ENCODE results near the gene SPRY2. TPM values are rescaled to one million over a fixed set of nuclear protein-coding genes. Genes with fewer than 3 reads are reported as not detected.

Gene SPRY2
- total RNA-seq, 1 donor from 2014 or later = 43.2 TPM

DNA sequence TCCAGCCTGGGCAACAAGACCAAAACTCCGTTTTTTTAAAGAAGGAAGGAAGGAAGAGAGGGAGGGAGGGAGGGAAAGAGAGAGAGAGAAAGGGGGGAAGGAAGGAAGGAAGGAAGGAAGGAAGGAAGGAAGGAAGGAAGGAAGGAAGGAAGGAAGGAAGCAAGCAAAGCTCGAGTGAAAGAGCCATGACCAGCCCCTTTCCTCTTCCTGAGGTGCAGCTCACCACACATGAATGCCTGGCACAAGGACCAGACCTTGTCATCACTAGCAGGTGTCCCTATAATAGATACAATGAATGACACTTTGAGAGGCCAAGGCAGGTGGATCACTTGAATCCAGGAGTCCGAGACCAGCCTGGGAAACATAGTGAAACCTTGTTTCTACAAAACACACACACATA is 31.0 kb downstream of the SPRY2 start:
- Histone ChIP-seq H3K27ac (no peak overlapping the region), H3K4me1 (peaks cover 4% of the 10 kb centered on the region), H3K4me3 (no peak overlapping the region), H3K9me3 (no peaks in the 10 kb centered on the region), H3K27me3 (no peaks in the 10 kb centered on the region), H3K36me3 (no peaks in the 10 kb centered on the region)
- intact Hi-C loops (cut with DNase I) = no loop called here
- no peak for DNase-seq (ENCODE audit: extremely low spot score in 2 of 2)
- TF ChIP-seq POLR2AphosphoS5 (IDR thresholded peaks at IDR 0.05; ENCODE audit: insufficient read depth in 1 of 2, low read depth in 1 of 2) (no peak), POLR2A (IDR thresholded peaks at IDR 0.05) (no peak)
- TF ChIP-seq, protein P1, sequence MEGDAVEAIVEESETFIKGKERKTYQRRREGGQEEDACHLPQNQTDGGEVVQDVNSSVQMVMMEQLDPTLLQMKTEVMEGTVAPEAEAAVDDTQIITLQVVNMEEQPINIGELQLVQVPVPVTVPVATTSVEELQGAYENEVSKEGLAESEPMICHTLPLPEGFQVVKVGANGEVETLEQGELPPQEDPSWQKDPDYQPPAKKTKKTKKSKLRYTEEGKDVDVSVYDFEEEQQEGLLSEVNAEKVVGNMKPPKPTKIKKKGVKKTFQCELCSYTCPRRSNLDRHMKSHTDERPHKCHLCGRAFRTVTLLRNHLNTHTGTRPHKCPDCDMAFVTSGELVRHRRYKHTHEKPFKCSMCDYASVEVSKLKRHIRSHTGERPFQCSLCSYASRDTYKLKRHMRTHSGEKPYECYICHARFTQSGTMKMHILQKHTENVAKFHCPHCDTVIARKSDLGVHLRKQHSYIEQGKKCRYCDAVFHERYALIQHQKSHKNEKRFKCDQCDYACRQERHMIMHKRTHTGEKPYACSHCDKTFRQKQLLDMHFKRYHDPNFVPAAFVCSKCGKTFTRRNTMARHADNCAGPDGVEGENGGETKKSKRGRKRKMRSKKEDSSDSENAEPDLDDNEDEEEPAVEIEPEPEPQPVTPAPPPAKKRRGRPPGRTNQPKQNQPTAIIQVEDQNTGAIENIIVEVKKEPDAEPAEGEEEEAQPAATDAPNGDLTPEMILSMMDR (IDR thresholded peaks at IDR 0.05) = no peak

DNA sequence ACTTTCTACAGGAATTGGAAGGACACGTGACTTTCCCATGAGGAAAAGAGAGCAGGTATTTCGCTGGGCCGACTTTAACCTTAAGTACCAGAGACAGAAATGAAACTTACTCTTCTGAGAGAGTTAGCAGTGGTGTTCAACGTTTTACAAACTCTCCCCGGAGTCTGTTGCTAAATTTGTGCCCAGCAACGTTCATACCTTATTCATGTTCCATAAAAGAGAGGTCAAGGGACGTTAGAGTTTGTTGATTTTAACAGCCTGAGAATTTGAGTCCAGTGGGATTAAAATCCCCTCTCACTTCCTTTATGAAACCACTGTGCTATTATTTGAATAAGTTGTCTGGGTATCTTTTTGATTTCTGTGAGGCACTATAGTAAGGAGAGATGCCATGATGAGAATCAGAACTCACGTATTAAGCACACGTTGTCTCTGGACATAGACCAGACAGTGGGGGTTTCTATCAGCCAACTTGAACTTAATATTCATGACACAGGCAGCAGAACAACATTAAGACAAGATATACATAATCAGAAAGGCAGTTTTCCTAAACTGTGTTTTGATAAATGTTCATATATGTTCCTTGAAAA is 33.4 kb downstream of the SPRY2 start:
- Histone ChIP-seq H3K27me3 (no peaks in the 10 kb centered on the region), H3K36me3 (no peaks in the 10 kb centered on the region), H3K4me1 (peaks cover 4% of the 10 kb centered on the region), H3K9me3 (no peaks in the 10 kb centered on the region), H3K4me3 (no peak overlapping the region), H3K27ac (no peak overlapping the region)
- DNase-seq (ENCODE audit: extremely low spot score in 2 of 2) = no peak
- TF ChIP-seq POLR2AphosphoS5 (IDR thresholded peaks at IDR 0.05; ENCODE audit: insufficient read depth in 1 of 2, low read depth in 1 of 2) (no peak), POLR2A (IDR thresholded peaks at IDR 0.05) (no peak)
- TF ChIP-seq, protein P1 (IDR thresholded peaks at IDR 0.05) = no peak
- intact Hi-C loops (cut with DNase I) = no loop called here

DNA sequence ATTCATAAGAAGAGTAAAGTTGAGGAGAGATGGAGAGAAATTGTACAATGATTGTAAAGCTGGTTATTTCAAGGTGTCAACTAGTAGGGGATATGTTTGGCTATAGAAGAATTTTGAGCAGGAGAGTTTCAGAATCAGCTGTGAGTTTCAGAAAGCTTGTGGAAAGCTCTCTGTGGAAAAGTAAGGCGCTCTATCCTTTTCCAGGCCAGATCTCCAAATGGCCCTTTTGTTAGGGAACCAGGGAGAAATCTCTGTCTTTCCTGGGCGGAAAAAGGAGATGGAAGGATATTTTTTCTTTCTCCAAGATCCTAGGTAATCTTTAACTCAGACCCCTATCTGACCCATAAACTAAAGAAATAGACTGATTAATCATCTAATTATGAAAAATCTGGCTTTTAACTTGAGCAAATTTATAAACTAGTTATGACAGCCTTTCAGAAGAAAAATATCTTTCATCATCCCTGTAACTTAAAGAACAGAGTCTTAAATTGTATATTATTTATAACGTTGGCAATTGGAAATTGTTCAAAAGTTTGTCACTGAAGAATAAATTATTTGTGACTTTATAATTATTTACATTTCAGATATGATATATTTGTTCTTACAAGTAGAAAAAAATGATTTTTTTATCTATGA is 34.5 kb downstream of the SPRY2 start:
- H3K9me3 ChIP-seq = no peaks in the 10 kb centered on the region
- H3K36me3 ChIP-seq = no peaks in the 10 kb centered on the region
- peaks cover 4% of the 10 kb centered on the region for H3K4me1 ChIP-seq
- no peak overlapping the region for H3K27ac ChIP-seq
- no peaks in the 10 kb centered on the region for H3K27me3 ChIP-seq
- no peak overlapping the region for H3K4me3 ChIP-seq
- intact Hi-C loops (cut with DNase I) = no loop called here
- DNase-seq (ENCODE audit: extremely low spot score in 2 of 2) = no peak
- TF ChIP-seq POLR2AphosphoS5 (IDR thresholded peaks at IDR 0.05; ENCODE audit: insufficient read depth in 1 of 2, low read depth in 1 of 2) (no peak), POLR2A (IDR thresholded peaks at IDR 0.05) (no peak)
- TF ChIP-seq, protein P1 (IDR thresholded peaks at IDR 0.05) = no peak

DNA sequence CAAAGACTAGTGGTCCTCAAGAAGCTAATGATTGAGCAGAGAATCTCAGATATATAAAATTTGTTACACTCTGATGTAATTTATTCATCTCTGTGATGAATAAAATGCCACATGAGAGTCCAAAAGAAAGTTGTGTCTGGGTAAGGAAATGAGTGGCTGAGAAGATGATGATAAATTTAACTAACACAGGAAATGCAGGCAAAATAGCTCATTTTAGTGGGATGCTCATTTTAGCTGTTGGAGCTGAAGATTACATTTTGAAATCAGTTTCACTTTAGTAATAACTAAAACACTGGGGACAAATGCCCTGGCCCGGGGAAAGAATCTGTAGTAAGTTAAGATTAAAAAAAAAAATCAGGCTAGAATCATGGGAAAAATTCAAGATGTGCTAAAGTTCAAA is 35.2 kb downstream of the SPRY2 start:
- TF ChIP-seq, protein P1 (IDR thresholded peaks at IDR 0.05) = no peak
- TF ChIP-seq POLR2A (IDR thresholded peaks at IDR 0.05) (no peak), POLR2AphosphoS5 (IDR thresholded peaks at IDR 0.05; ENCODE audit: insufficient read depth in 1 of 2, low read depth in 1 of 2) (no peak)
- no peak overlapping the region for H3K4me3 ChIP-seq
- DNase-seq (ENCODE audit: extremely low spot score in 2 of 2) = no peak
- no peaks in the 10 kb centered on the region for H3K27me3 ChIP-seq
- intact Hi-C loops (cut with DNase I) = no loop called here
- no peaks in the 10 kb centered on the region for H3K36me3 ChIP-seq
- no peak overlapping the region for H3K27ac ChIP-seq
- H3K9me3 ChIP-seq = no peaks in the 10 kb centered on the region
- peaks cover 4% of the 10 kb centered on the region for H3K4me1 ChIP-seq

DNA sequence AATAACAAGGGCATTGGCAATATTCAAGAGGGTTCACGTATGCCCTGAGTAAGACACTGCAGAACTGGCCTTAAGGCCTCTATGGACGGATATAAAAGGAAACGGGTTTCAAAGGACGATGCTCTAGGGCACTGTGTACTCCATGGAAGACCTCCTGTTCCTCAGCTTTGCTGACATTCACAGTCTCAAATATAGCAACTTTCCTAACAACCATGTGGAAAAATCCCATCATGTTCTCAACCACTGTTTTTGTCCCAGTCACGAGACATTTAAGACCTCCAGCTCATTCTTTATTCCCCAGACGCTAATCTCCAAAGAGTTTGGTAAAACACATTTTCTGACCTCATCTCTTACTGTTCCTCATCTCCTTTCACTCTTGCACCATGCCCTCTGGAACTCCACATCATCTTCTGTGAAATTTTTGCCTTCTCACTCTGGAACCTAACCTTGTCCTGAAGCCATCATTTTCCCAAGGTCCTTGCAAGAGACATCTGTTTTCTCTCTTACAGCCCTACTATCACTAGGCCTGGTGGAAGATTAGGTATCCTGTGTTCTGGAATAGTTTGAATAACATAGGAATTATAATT is 37.6 kb downstream of the SPRY2 start:
- Histone ChIP-seq H3K27me3 (no peaks in the 10 kb centered on the region), H3K27ac (no peak overlapping the region), H3K4me3 (no peak overlapping the region), H3K9me3 (no peaks in the 10 kb centered on the region), H3K4me1 (peaks cover 4% of the 10 kb centered on the region), H3K36me3 (no peaks in the 10 kb centered on the region)
- DNase-seq (ENCODE audit: extremely low spot score in 2 of 2) = no peak
- intact Hi-C loops (cut with DNase I) = no loop called here
- TF ChIP-seq, protein P1 (IDR thresholded peaks at IDR 0.05) = no peak
- TF ChIP-seq POLR2A (IDR thresholded peaks at IDR 0.05) = no peak
- TF ChIP-seq POLR2AphosphoS5 (IDR thresholded peaks at IDR 0.05; ENCODE audit: insufficient read depth in 1 of 2, low read depth in 1 of 2) = no peak

All from vagina (tissue), 2 donors.